ENCODE results near the gene SYNGR1.
"Not testable (repeated sequence)": the region's sequence is repeated elsewhere in the genome, so short reads cannot be mapped to it uniquely, and the experiment has no call there.

SYNGR1 gene

DNA sequence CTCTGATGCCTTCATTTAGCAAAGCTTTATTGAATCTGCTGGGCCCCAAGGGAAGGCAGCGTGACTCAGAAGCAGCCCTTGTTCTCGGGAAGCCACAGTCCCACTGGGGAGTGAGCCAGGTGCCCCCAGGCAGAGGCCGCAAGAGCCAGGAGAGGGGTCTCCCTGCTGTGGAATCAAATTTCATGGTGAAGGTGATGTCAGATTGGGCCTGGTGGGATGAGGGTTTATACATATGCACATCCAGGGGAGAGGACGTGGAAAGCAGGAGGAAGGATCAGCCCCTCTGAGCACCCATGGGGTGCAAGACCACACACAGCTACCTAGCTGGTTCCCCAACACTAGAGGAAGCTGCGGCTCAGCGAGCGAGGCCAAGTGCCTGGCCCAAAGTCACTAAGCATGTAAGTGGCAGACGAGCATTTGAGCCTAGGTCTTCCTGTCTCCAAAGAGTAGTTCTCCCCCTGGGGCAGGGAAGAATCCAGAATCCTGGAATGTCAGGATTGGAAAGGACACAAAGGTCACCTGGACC, 2.0 kb downstream of the SYNGR1 start:
- DNase-seq, result no peak

DNA sequence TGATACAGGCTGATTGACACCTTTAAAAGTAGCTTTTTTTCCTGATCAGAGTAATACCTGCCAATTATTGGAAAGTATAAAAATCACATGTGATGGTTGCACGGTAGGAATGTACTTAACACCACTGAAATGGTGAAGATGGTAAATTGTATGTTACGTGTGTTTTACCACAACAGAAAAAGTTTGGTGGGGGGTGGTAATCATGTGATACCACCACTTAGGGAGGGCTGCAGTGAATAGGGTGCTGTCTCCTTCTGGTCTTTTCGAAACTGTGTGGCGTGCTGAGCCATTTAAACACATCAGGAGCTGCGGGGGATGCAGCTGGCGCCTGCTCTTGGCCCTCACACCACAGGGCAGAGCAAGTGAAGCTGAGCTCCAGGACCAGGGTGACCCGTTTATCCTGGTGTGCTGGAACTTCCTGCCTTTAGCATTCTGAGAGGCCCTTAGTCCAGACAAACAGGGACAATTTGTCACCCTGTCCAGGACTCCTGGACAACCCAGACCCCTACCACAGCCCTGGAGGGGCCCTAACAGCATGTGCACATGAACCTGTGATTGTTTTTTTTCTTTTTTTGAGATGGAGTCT, 2.6 kb downstream of the SYNGR1 start:
- no peak for DNase-seq

GRCh38 chr22:39353346-39353745, 3.6 kb downstream of the SYNGR1 start:
- no peak for DNase-seq

- DNase-seq, result no peak
These were observed 5.3 kb downstream of the SYNGR1 start for GRCh38 chr22:39355080-39355479.

DNA sequence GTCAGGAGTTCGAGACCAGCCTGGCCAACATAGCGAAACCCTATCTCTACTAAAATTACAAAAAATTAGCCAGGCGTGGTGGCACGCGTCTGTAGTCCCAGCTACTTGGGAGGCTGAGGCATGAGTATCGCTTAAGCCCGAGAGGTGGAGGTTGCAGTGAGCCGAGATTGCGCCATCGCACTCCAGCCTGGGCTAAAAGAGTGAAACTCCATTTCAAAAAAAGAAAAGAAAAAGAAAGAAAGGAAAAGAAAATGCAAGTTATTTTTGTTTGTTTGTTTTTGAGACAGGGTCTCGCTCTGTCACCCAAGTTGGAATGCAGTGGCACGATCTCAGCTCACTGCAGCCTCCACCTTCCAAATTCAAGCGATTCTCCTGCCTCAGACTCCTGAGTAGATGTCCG, 6.0 kb downstream of the SYNGR1 start:
- not testable (repeated sequence) for DNase-seq

DNA sequence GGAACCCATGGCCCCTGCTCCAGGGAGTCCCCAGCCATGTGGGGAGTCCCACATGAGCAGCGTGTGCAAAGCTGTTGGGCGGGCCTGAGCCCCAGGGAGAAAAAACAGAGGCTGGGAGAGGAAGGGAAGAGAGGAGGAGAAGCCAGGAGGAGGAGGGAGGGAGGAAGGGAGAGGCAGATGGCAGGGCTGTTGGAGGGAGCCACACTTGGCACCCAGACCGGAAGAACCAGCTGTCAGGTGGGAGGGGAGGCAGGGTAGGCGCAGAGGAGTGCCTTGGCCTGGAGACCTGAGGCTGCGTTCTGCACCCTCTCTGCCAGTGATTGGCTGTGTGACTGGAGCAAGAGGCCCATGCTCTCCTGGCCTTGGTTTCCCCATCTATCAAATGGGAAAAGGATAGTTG, 6.7 kb downstream of the SYNGR1 start:
- no peak for DNase-seq

GRCh38 chr22:39357110-39358108, 7.6 kb downstream of the SYNGR1 start:
- DNase-seq, result not testable (repeated sequence)

GRCh38 chr22:39358197-39358596, 8.4 kb downstream of the SYNGR1 start:
- DNase-seq, result not testable (repeated sequence)

DNA sequence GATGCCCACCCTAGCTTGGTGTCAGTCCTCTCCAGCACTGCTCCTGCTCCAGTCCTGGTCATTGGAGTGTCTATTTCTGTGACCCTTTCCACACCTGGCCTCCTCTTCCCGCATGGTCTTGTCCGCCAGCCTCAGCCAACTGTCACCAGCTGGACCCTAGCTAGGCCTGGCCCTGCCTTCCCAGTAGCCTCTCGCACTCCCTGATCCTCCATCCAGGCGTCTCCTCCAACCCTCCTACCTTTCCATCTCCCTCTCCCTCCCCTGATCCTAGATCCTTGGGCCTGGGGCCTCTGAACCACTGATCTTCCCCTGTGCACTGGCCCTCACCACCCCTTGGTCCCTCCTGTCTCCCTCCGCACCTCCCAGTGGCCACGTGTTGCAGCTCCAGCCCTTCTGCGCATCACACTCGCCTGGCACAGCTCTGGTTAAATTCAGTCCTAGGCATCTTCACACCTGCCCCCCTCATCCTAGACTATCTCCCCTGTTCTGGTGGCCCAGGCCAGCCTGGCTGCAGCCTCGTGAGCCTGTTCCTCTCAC, 9.9 kb downstream of the SYNGR1 start:
- DNase-seq, result no peak

DNA sequence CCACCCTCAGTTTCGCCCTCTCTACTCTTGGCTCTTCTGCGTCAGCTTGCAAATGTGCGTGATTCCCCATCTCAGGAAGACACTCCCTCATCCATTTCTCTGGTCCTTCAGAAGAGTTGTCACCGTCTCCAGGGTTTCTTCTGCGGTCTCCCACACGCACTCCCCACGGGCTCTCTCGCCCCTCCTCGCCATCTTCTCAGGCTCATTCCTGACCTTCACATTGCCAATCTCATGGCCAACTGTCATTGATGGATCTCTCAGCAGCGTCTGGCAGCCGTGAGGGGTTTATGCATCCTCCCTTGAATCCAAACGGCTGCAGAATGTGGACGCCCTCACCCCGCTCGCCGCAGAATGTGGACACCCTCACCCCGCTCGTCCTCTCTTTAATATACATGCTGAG, 10.5 kb downstream of the SYNGR1 start:
- DNase-seq, result no peak

- DNase-seq, result no peak
These were observed 11.1 kb downstream of the SYNGR1 start for GRCh38 chr22:39360674-39361413.

DNA sequence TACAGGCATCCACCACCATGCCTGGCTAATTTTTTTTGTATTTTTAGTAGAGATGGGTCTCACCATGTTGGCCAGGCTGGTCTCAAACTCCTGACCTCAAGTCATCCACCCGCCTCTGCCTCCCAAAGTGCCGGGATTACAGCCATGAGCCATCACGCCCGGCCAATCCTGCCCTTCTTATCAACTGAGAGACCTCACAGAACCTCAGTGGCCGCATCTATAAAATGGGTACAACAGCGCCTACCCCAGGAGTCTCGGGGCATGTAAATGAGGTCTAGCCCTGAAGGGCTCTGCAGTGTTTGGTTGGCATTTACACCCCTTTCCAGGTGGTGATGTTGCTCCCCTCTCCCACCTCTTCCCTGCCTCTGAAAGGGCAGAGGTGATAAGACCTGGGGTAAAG, 11.7 kb downstream of the SYNGR1 start:
- no peak for DNase-seq

GRCh38 chr22:39362271-39362670, 12.5 kb downstream of the SYNGR1 start:
- no peak for DNase-seq

DNA sequence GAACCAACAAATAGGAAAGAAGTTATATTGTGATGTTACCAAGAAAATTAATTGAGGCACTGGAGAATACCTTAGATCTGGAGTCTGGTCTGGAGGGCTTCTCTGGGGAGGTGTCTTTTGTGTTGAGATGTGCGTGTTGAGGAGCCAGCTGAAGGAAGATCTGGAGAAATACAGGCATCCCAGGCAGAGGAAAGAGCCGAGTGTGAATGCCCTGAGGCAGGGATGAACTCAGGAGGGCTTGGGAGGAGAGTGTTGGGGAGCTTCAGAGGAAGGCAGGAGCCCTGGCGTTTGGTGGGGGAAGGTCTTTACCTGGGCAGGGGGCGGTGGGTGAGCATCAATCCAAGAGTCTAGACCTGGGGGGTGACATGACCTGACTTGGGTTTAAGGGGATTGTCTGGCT, 13.1 kb downstream of the SYNGR1 start:
- DNase-seq, result no peak

DNA sequence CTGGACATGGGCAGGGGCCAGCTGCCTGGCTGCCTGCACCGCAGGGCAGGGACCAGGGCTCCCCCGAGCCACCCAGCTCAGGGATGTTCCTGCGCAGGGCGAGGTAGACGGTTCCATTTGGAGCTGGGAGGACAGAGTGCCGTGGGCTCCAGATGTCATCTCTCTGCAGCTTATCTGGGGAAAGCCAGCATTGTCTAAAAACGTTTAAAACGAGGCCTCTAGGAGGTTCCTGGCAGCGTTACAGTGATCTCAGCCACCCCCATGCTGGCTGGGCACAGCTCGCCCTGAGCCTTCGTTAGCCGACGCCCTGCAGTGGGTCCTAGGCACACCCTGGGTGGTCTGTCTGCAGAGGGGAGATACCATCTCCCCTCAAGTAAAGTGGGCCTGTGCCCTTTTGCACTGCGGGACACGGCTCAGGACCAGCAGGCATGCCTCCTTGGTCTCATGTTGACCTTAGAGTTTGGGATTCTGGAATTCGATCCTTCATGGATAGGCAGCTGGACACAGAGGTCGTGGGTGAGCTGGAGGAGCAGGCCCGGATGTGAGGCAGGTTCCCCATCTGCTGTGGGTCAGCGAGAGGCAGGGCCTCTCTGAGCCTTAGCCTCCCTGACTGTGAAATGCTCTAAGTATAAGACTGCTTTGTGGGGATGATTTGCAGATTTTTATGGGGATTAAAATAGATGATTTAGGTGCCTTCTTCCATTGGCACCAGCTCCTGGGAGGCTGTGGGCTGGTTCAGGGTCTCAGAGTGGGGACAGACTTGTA, 14.1 kb downstream of the SYNGR1 start:
- no peak for DNase-seq

DNA sequence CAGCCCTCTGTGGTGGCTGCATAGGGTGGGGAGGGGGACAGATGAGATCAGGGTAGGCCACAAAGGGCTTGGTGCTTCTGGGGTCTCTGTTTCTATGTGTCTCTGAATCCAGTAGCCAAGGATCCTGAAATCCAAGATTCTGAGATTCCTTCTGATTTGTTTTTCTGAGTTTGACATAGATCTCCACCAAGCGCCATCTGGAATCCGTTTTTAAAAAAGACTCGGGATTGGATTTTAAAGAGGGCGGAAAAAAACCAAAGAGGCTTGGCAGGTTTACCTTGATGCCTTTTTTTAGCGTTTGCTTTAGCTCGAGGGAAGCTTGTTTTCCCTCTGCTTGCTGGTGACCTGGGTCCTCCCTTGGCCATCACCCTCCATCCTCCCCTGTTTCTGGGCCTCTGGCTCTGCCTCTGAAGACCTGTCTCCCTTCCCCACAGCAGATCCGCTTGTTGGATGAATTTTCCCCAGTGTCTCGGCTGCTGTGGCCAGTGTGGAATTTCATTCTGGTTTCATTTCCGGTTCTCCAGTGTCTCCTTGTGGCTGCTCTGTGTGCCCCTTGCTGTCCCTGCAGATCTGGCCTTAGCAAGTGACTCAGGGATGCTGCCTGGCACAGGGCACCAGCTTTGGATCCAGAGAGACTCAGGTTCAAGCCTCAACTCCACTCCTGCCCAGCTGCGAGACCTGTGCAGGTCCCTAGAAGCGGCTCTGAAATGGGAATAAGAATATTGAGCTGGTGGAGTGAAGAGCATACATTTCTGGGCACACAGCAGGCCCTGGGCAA, 15.1 kb downstream of the SYNGR1 start:
- DNase-seq, result no peak

GRCh38 chr22:39365492-39365780, 15.6 kb downstream of the SYNGR1 start:
- no peak for DNase-seq

- DNase-seq, result no peak
These were observed 17.2 kb downstream of the SYNGR1 start for GRCh38 chr22:39367035-39367434.

DNA sequence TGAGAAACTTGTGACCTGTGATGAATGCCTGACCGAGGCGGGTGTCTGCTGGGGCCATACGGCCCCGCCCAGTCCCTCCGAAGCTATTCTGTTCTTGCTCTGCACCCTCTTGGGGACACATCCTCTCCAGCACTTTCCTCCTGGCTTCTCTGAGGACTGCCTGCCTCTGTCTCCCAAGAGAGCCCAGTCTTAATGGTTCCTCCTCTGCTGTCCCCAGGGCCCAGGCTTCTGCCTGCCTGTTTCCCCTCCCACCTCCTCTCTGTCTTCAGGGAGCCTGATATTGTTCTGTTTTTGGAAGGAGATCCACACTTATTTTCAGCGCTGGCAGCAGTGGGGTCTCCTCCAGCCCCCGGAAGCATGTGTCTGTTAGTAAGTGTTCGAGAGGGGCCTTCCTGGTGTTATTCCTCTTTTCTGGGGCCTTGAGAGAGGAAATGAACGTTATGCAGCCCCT, 18.7 kb downstream of the SYNGR1 start:
- DNase-seq, result no peak

- DNase-seq, result no peak
These were observed 19.4 kb downstream of the SYNGR1 start for GRCh38 chr22:39369186-39369585.

GRCh38 chr22:39369586-39369985, 19.8 kb downstream of the SYNGR1 start:
- DNase-seq, result no peak

GRCh38 chr22:39371732-39372131, 21.9 kb downstream of the SYNGR1 start:
- no peak for DNase-seq

Data from activated CD8-positive, alpha-beta memory T cell treated with anti-CD3 and anti-CD28 coated beads, Interleukin-2, amount 50 U/mL, for 48 hours (primary cell).